ENCODE data around the gene EXOSC9.

DNA sequence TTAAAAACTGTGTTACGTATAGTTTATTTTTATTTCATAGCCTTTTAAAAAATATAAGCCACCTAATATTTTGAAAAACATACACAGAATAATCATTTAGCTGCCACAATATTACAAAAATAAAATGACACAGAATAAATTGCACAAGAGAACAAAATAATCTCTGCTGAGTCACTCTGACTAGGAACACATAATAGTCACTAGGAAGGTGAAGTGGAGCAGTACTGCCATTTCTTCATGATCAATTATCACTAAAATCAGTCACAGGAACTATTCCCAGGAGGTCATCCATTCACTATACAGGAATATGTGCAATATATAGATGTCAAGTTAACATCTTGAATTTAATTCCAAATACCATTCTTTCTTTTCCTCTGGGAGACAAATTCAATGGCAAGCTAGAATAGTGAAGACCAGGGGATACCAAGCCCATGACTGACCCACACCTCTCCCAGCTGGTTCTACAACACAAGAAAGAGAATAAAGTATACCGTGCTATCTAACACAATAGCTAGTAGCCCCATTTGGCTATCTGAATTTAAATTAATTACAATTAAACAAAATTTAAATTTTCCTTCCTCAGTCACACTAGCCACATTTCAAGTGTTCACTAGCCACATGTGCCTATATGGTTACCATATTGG lies 42.1 kb upstream of the EXOSC9 start:
- TF ChIP-seq, protein P1, sequence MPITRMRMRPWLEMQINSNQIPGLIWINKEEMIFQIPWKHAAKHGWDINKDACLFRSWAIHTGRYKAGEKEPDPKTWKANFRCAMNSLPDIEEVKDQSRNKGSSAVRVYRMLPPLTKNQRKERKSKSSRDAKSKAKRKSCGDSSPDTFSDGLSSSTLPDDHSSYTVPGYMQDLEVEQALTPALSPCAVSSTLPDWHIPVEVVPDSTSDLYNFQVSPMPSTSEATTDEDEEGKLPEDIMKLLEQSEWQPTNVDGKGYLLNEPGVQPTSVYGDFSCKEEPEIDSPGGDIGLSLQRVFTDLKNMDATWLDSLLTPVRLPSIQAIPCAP (CRISPR knock-in tag; IDR thresholded peaks at IDR 0.05): no peak
- TF ChIP-seq ZNF232 (CRISPR knock-in tag; IDR thresholded peaks at IDR 0.05): no peak
- TF ChIP-seq GABPB1 (CRISPR knock-in tag; IDR thresholded peaks at IDR 0.05): no peak
- TF ChIP-seq, protein P2, sequence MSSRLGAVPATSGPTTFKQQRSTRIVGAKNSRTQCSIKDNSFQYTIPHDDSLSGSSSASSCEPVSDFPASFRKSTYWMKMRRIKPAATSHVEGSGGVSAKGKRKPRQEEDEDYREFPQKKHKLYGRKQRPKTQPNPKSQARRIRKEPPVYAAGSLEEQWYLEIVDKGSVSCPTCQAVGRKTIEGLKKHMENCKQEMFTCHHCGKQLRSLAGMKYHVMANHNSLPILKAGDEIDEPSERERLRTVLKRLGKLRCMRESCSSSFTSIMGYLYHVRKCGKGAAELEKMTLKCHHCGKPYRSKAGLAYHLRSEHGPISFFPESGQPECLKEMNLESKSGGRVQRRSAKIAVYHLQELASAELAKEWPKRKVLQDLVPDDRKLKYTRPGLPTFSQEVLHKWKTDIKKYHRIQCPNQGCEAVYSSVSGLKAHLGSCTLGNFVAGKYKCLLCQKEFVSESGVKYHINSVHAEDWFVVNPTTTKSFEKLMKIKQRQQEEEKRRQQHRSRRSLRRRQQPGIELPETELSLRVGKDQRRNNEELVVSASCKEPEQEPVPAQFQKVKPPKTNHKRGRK (CRISPR knock-in tag; IDR thresholded peaks at IDR 0.05; ENCODE audit: borderline replicate concordance): no peak
- TF ChIP-seq, protein P3, sequence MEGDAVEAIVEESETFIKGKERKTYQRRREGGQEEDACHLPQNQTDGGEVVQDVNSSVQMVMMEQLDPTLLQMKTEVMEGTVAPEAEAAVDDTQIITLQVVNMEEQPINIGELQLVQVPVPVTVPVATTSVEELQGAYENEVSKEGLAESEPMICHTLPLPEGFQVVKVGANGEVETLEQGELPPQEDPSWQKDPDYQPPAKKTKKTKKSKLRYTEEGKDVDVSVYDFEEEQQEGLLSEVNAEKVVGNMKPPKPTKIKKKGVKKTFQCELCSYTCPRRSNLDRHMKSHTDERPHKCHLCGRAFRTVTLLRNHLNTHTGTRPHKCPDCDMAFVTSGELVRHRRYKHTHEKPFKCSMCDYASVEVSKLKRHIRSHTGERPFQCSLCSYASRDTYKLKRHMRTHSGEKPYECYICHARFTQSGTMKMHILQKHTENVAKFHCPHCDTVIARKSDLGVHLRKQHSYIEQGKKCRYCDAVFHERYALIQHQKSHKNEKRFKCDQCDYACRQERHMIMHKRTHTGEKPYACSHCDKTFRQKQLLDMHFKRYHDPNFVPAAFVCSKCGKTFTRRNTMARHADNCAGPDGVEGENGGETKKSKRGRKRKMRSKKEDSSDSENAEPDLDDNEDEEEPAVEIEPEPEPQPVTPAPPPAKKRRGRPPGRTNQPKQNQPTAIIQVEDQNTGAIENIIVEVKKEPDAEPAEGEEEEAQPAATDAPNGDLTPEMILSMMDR (IDR thresholded peaks at IDR 0.05): no peak
- TF ChIP-seq SP1 (CRISPR knock-in tag; conservative IDR thresholded peaks at IDR 0.05): no peak
- TF ChIP-seq, protein P4, sequence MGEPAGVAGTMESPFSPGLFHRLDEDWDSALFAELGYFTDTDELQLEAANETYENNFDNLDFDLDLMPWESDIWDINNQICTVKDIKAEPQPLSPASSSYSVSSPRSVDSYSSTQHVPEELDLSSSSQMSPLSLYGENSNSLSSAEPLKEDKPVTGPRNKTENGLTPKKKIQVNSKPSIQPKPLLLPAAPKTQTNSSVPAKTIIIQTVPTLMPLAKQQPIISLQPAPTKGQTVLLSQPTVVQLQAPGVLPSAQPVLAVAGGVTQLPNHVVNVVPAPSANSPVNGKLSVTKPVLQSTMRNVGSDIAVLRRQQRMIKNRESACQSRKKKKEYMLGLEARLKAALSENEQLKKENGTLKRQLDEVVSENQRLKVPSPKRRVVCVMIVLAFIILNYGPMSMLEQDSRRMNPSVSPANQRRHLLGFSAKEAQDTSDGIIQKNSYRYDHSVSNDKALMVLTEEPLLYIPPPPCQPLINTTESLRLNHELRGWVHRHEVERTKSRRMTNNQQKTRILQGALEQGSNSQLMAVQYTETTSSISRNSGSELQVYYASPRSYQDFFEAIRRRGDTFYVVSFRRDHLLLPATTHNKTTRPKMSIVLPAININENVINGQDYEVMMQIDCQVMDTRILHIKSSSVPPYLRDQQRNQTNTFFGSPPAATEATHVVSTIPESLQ (CRISPR knock-in tag; IDR thresholded peaks at IDR 0.05): no peak
- TF ChIP-seq NFYB (CRISPR knock-in tag; conservative IDR thresholded peaks at IDR 0.05; ENCODE audit: low read depth): no peak

Data from WTC11 (cell line).